OCI-LY1 (cell line): ENCODE data around the gene SAMD9L.

Experiments
- H2AFZ ChIP-seq: fragments of 200-600 bp; sonication (generic), shearing (Covaris generic); 2 replicates; pipeline ENCODE4 v1.6.0; 2014; ENCODE audit warnings: antibody characterized with exemption, mild to moderate bottlenecking, low read length
- H3F3A ChIP-seq: fragments of 200-600 bp; sonication (generic), shearing (Covaris generic); 2 replicates; pipeline ENCODE4 v1.6.0; 2014; ENCODE audit warnings: mild to moderate bottlenecking, antibody characterized with exemption, low read length, moderate library complexity; ENCODE audit not compliant: insufficient read depth
- H3K27ac ChIP-seq: fragments of 200-600 bp; sonication (generic); 2 replicates; pipeline ENCODE4 v1.5.1; 2014; ENCODE audit warnings: low read length, mixed run types, mild to moderate bottlenecking, low read depth; ENCODE audit not compliant: poor library complexity, severe bottlenecking
- H3K27me3 ChIP-seq: fragments of 200-600 bp; sonication (generic); 2 replicates; pipeline ENCODE4 v1.6.0; 2014; ENCODE audit warnings: antibody characterized with exemption, mild to moderate bottlenecking, low read length, moderate library complexity; ENCODE audit not compliant: insufficient read depth
- H3K36me3 ChIP-seq: fragments of 200-600 bp; sonication (generic); 2 replicates; pipeline ENCODE4 v1.6.1; 2014; ENCODE audit warnings: mild to moderate bottlenecking, antibody characterized with exemption, low read length, moderate library complexity, mixed read lengths; ENCODE audit not compliant: insufficient read depth
- H3K4me1 ChIP-seq: fragments of 200-600 bp; sonication (generic); 2 replicates; pipeline ENCODE4 v1.5.1; 2014; ENCODE audit warnings: mild to moderate bottlenecking, low read length, moderate library complexity; ENCODE audit not compliant: insufficient read depth, severe bottlenecking
- H3K4me2 ChIP-seq: fragments of 200-600 bp; sonication (generic), shearing (Covaris generic); 2 replicates; pipeline ENCODE4 v1.6.1; 2014; ENCODE audit warnings: low read length
- H3K4me3 ChIP-seq: fragments of 200-600 bp; sonication (generic); 2 replicates; pipeline ENCODE4 v1.5.1; 2014; ENCODE audit warnings: low read length, low read depth, mild to moderate bottlenecking, mixed read lengths; ENCODE audit not compliant: poor library complexity, severe bottlenecking
- H3K79me2 ChIP-seq: fragments of 200-600 bp; shearing (Covaris generic); 2 replicates; pipeline ENCODE4 v1.6.1; 2016; ENCODE audit warnings: mixed run types, low read length, mixed read lengths; ENCODE audit not compliant: insufficient read depth
- H3K9ac ChIP-seq: fragments of 200-600 bp; sonication (generic), shearing (Covaris generic); 2 replicates; pipeline ENCODE4 v1.6.1; 2014; ENCODE audit warnings: mild to moderate bottlenecking, low read length, mixed read lengths
- H3K9me2 ChIP-seq: fragments of 200-600 bp; sonication (generic), shearing (Covaris generic); 2 replicates; pipeline ENCODE4 v1.6.1; 2014; ENCODE audit warnings: low read depth, mild to moderate bottlenecking, low read length, mixed read lengths
- H3K9me3 ChIP-seq: fragments of 200-600 bp; shearing (Covaris generic); 2 replicates; pipeline ENCODE4 v1.6.1; 2014; ENCODE audit warnings: low read length, mixed read lengths
- H4K20me1 ChIP-seq: fragments of 200-600 bp; sonication (generic), shearing (Covaris generic); 2 replicates; pipeline ENCODE4 v1.6.0; 2016; ENCODE audit warnings: mild to moderate bottlenecking, low read length; ENCODE audit not compliant: insufficient read depth
- EZH2 ChIP-seq: fragments of 200-600 bp; sonication (generic), shearing (Covaris generic); IDR thresholded peaks from 2 replicates; pipeline ENCODE4 v1.8.0; 2017; ENCODE audit warnings: borderline replicate concordance, mixed run types, mild to moderate bottlenecking, antibody characterized with exemption, low read length, moderate library complexity, mixed read lengths
- TF ChIP-seq, protein P1 (sequence below): fragments of 200-600 bp; sonication (generic), shearing (Covaris generic); IDR thresholded peaks from 2 replicates; pipeline ENCODE4 v1.5.1; 2017; ENCODE audit warnings: mild to moderate bottlenecking, antibody characterized with exemption, low read length, moderate library complexity, mixed read lengths

The SAMD9L gene

DNA sequence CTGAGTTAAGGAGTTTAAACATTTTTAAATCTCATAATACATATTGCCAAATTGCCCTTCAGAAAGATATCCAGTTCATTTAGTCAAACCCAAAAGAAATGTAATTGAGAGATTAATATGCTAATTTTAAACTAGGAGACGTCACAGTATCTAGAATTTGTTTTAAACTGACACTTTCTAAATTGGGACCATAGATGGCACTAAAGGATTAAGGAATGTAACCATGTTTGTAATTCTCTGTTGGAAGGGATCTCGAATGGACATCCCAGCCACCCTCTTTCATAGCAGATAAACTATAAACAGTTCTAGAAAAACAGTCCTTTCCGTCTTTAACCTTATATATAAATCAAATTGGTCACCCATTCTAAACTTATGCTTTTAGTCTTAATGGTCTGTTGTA lies 30.0 kb upstream of the SAMD9L start:
- no peak for TF ChIP-seq EZH2
- TF ChIP-seq, protein P1, sequence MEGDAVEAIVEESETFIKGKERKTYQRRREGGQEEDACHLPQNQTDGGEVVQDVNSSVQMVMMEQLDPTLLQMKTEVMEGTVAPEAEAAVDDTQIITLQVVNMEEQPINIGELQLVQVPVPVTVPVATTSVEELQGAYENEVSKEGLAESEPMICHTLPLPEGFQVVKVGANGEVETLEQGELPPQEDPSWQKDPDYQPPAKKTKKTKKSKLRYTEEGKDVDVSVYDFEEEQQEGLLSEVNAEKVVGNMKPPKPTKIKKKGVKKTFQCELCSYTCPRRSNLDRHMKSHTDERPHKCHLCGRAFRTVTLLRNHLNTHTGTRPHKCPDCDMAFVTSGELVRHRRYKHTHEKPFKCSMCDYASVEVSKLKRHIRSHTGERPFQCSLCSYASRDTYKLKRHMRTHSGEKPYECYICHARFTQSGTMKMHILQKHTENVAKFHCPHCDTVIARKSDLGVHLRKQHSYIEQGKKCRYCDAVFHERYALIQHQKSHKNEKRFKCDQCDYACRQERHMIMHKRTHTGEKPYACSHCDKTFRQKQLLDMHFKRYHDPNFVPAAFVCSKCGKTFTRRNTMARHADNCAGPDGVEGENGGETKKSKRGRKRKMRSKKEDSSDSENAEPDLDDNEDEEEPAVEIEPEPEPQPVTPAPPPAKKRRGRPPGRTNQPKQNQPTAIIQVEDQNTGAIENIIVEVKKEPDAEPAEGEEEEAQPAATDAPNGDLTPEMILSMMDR: peak; percentile 7; the same call in 1 of the 2 replicates
- Histone ChIP-seq H3K36me3 (no peaks in the 10 kb centered on the region), H3K27me3 (no peaks in the 10 kb centered on the region), H3K9ac (no peak overlapping the region), H3K9me3 (no peaks in the 10 kb centered on the region), H3K4me1 (no peaks in the 10 kb centered on the region), H3K4me2 (no peak overlapping the region), H3K9me2 (no peaks in the 10 kb centered on the region), H3K4me3 (no peak overlapping the region), H3K27ac (no peak overlapping the region), H4K20me1 (no peaks in the 10 kb centered on the region), H3K79me2 (no peaks in the 10 kb centered on the region), H3F3A (no peaks in the 10 kb centered on the region), H2AFZ (no peak overlapping the region)

DNA sequence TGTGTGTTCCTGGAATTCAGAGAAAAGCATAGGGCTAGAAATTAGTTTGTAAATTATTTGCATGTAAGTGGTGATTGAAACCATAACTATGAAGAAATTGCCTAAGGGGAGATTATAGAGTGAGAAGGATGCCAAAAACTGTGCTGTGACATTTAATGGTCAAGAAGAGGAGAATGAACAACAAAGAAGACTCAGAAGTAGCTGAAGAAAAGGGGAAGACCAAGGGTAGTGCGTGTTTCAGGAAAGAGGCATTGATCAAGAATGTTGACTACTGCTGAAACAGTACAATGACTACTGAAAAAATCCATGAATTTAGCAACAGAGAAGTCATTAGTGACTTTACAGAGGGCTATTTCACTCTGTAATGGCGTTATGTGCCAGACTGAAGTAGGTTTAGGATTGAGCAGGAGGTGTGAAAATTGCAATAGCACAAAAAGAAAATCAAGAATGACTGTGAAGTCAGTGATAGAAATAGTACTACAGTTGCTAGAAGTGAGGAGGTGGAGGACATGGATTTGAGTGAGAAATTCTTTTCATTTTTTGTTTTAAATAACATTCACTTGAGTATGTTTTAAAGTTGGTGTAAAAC lies 28.9 kb upstream of the SAMD9L start:
- H3K27ac ChIP-seq: no peak overlapping the region
- H3K36me3 ChIP-seq: no peaks in the 10 kb centered on the region
- TF ChIP-seq EZH2: no peak
- TF ChIP-seq, protein P1: no peak
- H3K4me3 ChIP-seq: no peak overlapping the region
- no peak overlapping the region for H3K9ac ChIP-seq
- no peaks in the 10 kb centered on the region for H3F3A ChIP-seq
- no peaks in the 10 kb centered on the region for H3K27me3 ChIP-seq
- no peaks in the 10 kb centered on the region; the same call in 1 of the 2 replicates for H3K9me2 ChIP-seq
- H3K79me2 ChIP-seq: no peaks in the 10 kb centered on the region
- no peak overlapping the region for H3K4me2 ChIP-seq
- no peaks in the 10 kb centered on the region; the same call in 1 of the 2 replicates for H3K9me3 ChIP-seq
- H3K4me1 ChIP-seq: no peaks in the 10 kb centered on the region
- H4K20me1 ChIP-seq: no peaks in the 10 kb centered on the region
- no peak overlapping the region for H2AFZ ChIP-seq

DNA sequence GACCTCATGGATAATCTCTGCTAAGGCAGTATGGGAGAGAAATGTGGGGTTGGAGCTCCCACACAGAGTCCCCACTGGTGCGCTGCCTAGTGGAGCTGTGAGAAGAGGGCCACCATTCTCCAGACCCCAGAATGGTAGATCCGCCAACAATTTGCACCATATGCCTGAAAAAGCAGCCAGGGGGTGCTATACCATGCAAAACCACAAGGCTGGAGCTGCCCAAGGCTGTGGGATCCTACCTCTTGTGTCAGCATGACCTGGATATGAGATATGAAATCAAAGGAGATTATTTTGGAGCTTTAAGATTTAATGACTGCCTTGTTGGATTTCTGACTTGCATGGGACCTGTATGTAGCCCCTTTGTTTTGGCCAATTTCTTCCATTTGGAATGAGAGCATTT lies 27.0 kb upstream of the SAMD9L start:
- no peak overlapping the region for H3K9ac ChIP-seq
- H3K4me2 ChIP-seq: no peak overlapping the region
- no peaks in the 10 kb centered on the region for H3F3A ChIP-seq
- no peak overlapping the region for H3K27ac ChIP-seq
- no peak overlapping the region for H3K4me3 ChIP-seq
- H4K20me1 ChIP-seq: no peaks in the 10 kb centered on the region
- H3K4me1 ChIP-seq: no peaks in the 10 kb centered on the region
- no peak overlapping the region for H2AFZ ChIP-seq
- H3K36me3 ChIP-seq: no peaks in the 10 kb centered on the region
- H3K9me2 ChIP-seq: no peaks in the 10 kb centered on the region; the same call in 1 of the 2 replicates
- peaks cover 10% of the 10 kb centered on the region for H3K9me3 ChIP-seq
- no peaks in the 10 kb centered on the region for H3K79me2 ChIP-seq
- TF ChIP-seq, protein P1: peak; percentile 11; the same call in 1 of the 2 replicates
- no peak for TF ChIP-seq EZH2
- H3K27me3 ChIP-seq: no peaks in the 10 kb centered on the region
